Stimulated activated CD4-positive, alpha-beta T cell treated with anti-CD3 and anti-CD28 coated beads, TNF-alpha, amount 100 ng/mL, for 24 hours (primary cell): Measurements from ENCODE around the gene MEGF11.
"Not testable (repeated sequence)": the region's sequence is repeated elsewhere in the genome, so short reads cannot be mapped to it uniquely, and the experiment has no call there.

Source experiments
- DNase-seq, 3 experiments: peaks; one replicate each; pipeline ENCODE4 v3.0.0-alpha.2; 2020; ENCODE audit warnings: low read depth in 3 of 3

The MEGF11 gene

GRCh38 chr15:66276546-66276945 is 23.0 kb upstream of the MEGF11 start:
- DNase-seq, result no peak

- no peak for DNase-seq
Observed at GRCh38 chr15:66275352-66275751, 21.8 kb upstream of the MEGF11 start.

GRCh38 chr15:66270932-66271331 is 17.4 kb upstream of the MEGF11 start:
- DNase-seq, result no peak

GRCh38 chr15:66269326-66270090 is 16.0 kb upstream of the MEGF11 start:
- DNase-seq, result no peak

GRCh38 chr15:66264859-66265513 is 11.4 kb upstream of the MEGF11 start:
- no peak for DNase-seq

- not testable (repeated sequence) for DNase-seq
Observed at GRCh38 chr15:66262837-66263236, 9.3 kb upstream of the MEGF11 start.

GRCh38 chr15:66261056-66261455 is 7.5 kb upstream of the MEGF11 start:
- no peak for DNase-seq

- no peak for DNase-seq
Observed at GRCh38 chr15:66256692-66257091, 3.1 kb upstream of the MEGF11 start.

- no peak for DNase-seq
Observed at GRCh38 chr15:66254951-66255676, 1.6 kb upstream of the MEGF11 start.

- no peak for DNase-seq
Observed at GRCh38 chr15:66254089-66254950, 770 bp upstream of the MEGF11 start.

GRCh38 chr15:66252685-66253417 is 699 bp downstream of the MEGF11 start:
- no peak for DNase-seq

GRCh38 chr15:66251790-66252684 is 1.5 kb downstream of the MEGF11 start:
- peak in 2 of 3 experiments; percentile 13 to 46 for DNase-seq

- DNase-seq, result no peak
Observed at GRCh38 chr15:66251065-66251789, 2.3 kb downstream of the MEGF11 start.

GRCh38 chr15:66249605-66250174 is 3.9 kb downstream of the MEGF11 start:
- DNase-seq, result no peak

- no peak for DNase-seq
Observed at GRCh38 chr15:66246937-66247336, 6.6 kb downstream of the MEGF11 start.

GRCh38 chr15:66245832-66246231 is 7.7 kb downstream of the MEGF11 start:
- not testable (repeated sequence) for DNase-seq

GRCh38 chr15:66241908-66242285 is 11.7 kb downstream of the MEGF11 start:
- no peak for DNase-seq

GRCh38 chr15:66241087-66241907 is 12.3 kb downstream of the MEGF11 start:
- no peak for DNase-seq
